ENCODE data around the gene HOXC13. TPM values are rescaled to one million over a fixed set of nuclear protein-coding genes. Genes with fewer than 3 reads are reported as not detected.

HOXC13 gene
- total and polyA plus RNA-seq, 4 donors, result 0.10 TPM; not detected in 3

DNA sequence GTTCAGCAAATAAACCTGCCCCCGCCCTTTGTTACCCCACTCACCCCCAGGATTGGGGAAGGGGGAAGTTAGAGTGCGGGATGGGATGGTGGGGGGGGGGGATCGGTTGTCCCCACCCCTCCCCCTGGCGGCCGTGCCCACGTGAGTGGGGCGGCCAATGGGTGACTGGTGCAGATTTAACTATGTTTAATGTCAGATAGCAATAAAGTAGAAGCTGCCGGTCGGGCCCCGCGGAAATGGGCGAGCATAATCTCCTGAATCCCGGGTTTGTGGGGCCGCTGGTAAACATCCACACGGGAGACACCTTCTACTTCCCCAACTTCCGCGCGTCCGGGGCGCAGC lies 16.0 kb downstream of the HOXC13 start, which contains the start of gene HOXC12:
Gene HOXC12, plus strand, starts transcription at position 210 of the 342 bp plus-strand sequence. Its CDS starts 27 bp downstream, at position 237.
- peaks cover 99% of the 10 kb centered on the region for H3K27me3 ChIP-seq (ENCODE audit: control insufficient read depth, insufficient read depth, low read length)
- WGBS (ENCODE audit: insufficient coverage), result 3% methylated on average over 9 of the region's 20 CpGs
- DNase-seq (ENCODE audit: low read depth in 4 of 6, low spot score in 6 of 6), result no peak
- H3K27ac ChIP-seq (ENCODE audit: low read depth, low read length), result no peak within 1 kb of the TSS
- H3K4me1 ChIP-seq (ENCODE audit: control insufficient read depth, insufficient read depth, low read length), result peaks cover 35% of the 10 kb centered on the region
- no peak within 1 kb of the TSS for H3K4me3 ChIP-seq (ENCODE audit: low read depth, low read length)
- H3K36me3 ChIP-seq (ENCODE audit: control insufficient read depth, insufficient read depth, low read length), result no peaks in the 10 kb centered on the region
- no peaks in the 10 kb centered on the region for H3K9me3 ChIP-seq (ENCODE audit: control insufficient read depth, insufficient read depth, low read length)

DNA sequence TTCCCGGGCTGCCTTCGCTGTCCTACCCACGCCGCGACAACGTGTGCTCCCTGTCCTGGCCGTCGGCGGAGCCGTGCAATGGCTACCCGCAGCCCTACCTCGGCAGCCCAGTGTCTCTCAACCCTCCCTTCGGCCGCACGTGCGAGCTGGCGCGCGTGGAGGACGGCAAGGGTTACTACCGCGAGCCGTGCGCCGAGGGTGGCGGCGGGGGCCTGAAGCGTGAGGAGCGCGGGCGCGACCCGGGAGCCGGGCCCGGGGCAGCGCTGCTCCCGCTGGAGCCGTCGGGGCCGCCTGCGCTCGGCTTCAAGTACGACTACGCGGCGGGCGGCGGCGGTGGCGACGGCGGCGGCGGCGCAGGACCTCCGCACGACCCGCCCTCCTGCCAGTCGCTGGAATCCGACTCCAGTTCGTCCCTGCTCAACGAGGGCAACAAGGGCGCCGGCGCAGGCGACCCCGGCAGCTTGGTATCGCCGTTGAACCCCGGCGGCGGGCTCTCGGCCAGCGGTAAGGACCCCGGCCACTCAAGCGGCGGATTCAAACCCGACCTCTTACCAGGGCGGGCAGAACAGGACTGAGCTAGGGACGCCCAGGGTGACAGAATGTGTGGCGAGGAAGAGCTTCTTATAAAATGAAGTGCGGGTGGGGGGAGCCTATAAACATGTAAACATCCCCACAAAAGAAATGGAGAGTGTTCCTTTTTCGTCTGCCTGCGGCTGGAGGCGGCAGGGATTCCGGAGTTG lies 16.6 kb downstream of the HOXC13 start:
- no peak for DNase-seq (ENCODE audit: low read depth in 4 of 6, low spot score in 6 of 6)
- Histone ChIP-seq H3K27ac (ENCODE audit: low read depth, low read length) (no peak overlapping the region), H3K4me3 (ENCODE audit: low read depth, low read length) (no peak overlapping the region), H3K27me3 (ENCODE audit: control insufficient read depth, insufficient read depth, low read length) (peaks cover 99% of the 10 kb centered on the region), H3K4me1 (ENCODE audit: control insufficient read depth, insufficient read depth, low read length) (peaks cover 30% of the 10 kb centered on the region), H3K36me3 (ENCODE audit: control insufficient read depth, insufficient read depth, low read length) (no peaks in the 10 kb centered on the region), H3K9me3 (ENCODE audit: control insufficient read depth, insufficient read depth, low read length) (no peaks in the 10 kb centered on the region)
- under 1% methylated on average over 75 of the region's 86 CpGs for WGBS (ENCODE audit: insufficient coverage)

DNA sequence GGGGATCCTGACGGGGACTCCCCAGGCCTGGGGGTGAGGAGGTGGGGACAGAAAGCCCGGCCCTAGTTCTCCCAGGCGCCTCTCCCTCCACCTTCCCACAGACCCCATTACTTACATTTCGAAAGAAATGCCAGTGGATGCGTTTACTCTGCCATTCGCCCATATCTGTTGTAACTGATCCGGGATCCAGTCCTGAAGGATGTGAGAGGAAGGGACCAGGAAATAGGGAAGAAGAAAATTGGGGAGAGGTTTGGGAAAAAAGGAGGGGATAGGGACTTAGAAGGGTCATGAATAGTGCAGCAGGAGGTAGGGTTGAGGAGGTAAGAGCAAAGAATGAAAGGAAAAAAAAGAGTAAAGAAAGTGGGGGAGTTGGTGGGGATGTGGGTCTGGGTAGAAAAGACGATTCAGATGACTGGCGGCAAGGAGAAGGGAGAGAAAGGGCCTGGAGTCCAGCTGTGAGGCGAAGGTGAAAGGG lies 17.2 kb downstream of the HOXC13 start:
- H3K4me3 ChIP-seq (ENCODE audit: low read depth, low read length), result no peak overlapping the region
- no peaks in the 10 kb centered on the region for H3K36me3 ChIP-seq (ENCODE audit: control insufficient read depth, insufficient read depth, low read length)
- peaks cover 99% of the 10 kb centered on the region for H3K27me3 ChIP-seq (ENCODE audit: control insufficient read depth, insufficient read depth, low read length)
- DNase-seq (ENCODE audit: low read depth in 4 of 6, low spot score in 6 of 6), result no peak
- no peaks in the 10 kb centered on the region for H3K9me3 ChIP-seq (ENCODE audit: control insufficient read depth, insufficient read depth, low read length)
- H3K4me1 ChIP-seq (ENCODE audit: control insufficient read depth, insufficient read depth, low read length), result peaks cover 31% of the 10 kb centered on the region
- no peak overlapping the region for H3K27ac ChIP-seq (ENCODE audit: low read depth, low read length)
- 4% methylated on average over 6 of the region's 10 CpGs for WGBS (ENCODE audit: insufficient coverage)

DNA sequence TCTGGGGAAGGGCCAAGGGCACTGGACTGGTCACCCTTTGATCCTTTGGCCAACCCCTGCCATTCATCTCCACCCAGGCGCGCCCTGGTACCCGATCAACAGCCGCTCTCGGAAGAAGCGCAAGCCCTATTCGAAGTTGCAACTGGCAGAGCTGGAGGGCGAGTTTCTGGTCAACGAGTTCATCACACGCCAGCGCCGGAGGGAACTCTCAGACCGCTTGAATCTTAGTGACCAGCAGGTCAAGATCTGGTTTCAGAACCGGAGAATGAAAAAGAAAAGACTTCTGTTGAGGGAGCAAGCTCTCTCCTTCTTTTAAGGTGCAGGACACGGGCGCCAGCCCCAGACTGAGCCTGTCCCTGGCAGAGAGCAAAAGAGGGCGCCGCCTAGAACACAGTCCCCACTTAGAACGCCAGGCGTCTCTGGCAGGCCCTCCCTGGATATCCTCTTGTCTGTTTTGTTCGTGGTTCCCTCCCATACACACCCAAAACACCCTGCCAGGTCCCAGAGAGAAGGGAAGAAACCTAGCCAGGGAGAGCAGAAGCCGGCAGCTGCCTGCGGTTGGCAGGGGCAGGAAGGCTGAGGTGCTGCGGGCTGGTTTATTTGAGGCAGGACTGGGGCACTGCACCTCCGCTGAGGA lies 17.7 kb downstream of the HOXC13 start:
- Histone ChIP-seq H3K27me3 (ENCODE audit: control insufficient read depth, insufficient read depth, low read length) (peaks cover 99% of the 10 kb centered on the region), H3K9me3 (ENCODE audit: control insufficient read depth, insufficient read depth, low read length) (no peaks in the 10 kb centered on the region), H3K36me3 (ENCODE audit: control insufficient read depth, insufficient read depth, low read length) (no peaks in the 10 kb centered on the region), H3K4me1 (ENCODE audit: control insufficient read depth, insufficient read depth, low read length) (peaks cover 31% of the 10 kb centered on the region), H3K27ac (ENCODE audit: low read depth, low read length) (no peak overlapping the region), H3K4me3 (ENCODE audit: low read depth, low read length) (no peak overlapping the region)
- no peak for DNase-seq (ENCODE audit: low read depth in 4 of 6, low spot score in 6 of 6)
- 4% methylated on average over 24 of the region's 25 CpGs for WGBS (ENCODE audit: insufficient coverage)

DNA sequence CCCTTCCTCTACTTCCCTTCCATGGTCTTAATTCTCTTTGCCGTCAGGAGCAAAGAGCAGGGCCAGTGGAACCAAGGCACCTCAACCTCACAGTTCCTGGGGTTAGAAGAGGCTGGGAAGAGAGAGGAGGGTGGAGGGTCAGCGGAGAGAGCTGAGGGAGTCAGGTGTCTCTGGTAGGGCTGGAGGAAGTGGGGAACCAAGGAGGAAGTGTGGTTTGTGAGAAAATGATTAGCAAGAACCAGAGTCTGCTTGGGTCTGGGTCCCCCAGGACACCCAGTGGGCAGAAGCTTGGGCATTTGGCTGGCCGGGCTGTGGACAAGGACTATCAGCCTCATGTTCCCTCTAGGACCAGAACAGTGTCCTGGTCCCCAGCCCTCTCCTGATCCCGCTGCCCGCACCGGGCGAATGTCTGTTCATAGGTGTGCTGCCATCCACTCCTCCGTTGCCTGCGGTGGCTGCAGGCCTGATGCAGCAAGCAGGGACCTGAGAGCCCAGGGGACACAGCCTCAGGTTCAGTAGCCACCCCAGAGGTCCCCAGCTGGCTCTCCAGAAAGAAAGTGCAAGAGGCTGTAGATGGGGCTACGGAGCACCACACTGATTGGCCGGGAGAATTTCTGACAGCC lies 18.4 kb downstream of the HOXC13 start:
- 16% methylated on average over 10 of the region's 11 CpGs for WGBS (ENCODE audit: insufficient coverage)
- Histone ChIP-seq H3K36me3 (ENCODE audit: control insufficient read depth, insufficient read depth, low read length) (no peaks in the 10 kb centered on the region), H3K4me1 (ENCODE audit: control insufficient read depth, insufficient read depth, low read length) (peaks cover 29% of the 10 kb centered on the region), H3K4me3 (ENCODE audit: low read depth, low read length) (no peak overlapping the region), H3K27ac (ENCODE audit: low read depth, low read length) (no peak overlapping the region), H3K9me3 (ENCODE audit: control insufficient read depth, insufficient read depth, low read length) (no peaks in the 10 kb centered on the region), H3K27me3 (ENCODE audit: control insufficient read depth, insufficient read depth, low read length) (peaks cover 99% of the 10 kb centered on the region)
- DNase-seq (ENCODE audit: low read depth in 4 of 6, low spot score in 6 of 6), result no peak

DNA sequence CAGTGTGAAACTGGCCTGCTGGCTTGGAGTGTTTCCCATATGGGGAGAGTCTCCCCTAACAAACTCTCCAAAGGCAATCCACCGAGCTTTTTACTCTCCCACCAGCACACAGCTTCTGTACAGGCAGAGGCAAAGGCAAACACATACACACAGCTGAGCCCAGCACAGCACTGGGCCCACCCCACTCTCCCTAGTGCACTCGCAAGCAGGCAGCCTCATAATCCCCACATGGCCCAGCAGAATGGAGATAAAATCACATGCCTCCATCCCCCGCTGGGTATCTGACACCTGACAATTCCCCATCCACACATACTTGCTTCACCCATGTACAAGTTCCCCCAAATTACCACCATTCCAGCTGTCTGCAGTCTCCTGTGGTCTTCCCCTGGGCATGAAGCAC lies 19.5 kb downstream of the HOXC13 start:
- H3K4me3 ChIP-seq (ENCODE audit: low read depth, low read length), result no peak overlapping the region
- 27% methylated on average over 3 of the region's 3 CpGs for WGBS (ENCODE audit: insufficient coverage)
- no peaks in the 10 kb centered on the region for H3K36me3 ChIP-seq (ENCODE audit: control insufficient read depth, insufficient read depth, low read length)
- peaks cover 24% of the 10 kb centered on the region for H3K4me1 ChIP-seq (ENCODE audit: control insufficient read depth, insufficient read depth, low read length)
- H3K27me3 ChIP-seq (ENCODE audit: control insufficient read depth, insufficient read depth, low read length), result peaks cover 99% of the 10 kb centered on the region
- DNase-seq (ENCODE audit: low read depth in 4 of 6, low spot score in 6 of 6), result no peak
- H3K27ac ChIP-seq (ENCODE audit: low read depth, low read length), result no peak overlapping the region
- H3K9me3 ChIP-seq (ENCODE audit: control insufficient read depth, insufficient read depth, low read length), result no peaks in the 10 kb centered on the region

DNA sequence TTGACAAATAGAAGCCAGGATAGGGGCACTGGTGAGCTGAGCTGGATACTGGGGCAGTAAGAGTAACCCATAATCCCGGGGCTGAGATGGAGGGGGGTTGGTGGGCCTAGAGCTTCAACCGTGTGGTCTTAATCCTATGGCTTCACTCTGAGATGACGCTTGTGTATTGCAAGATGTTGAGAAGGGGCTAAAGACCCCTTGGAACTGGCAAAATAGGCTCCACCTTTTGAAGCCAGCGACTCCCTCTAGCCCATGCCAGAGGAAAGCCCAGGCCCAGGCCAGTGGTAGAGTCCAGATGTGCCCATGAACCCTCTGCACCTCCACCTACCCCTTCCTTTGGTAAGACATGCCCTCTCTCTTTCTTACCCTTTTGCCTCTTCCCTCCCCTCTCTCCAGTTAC lies 20.7 kb downstream of the HOXC13 start:
- no peaks in the 10 kb centered on the region for H3K9me3 ChIP-seq (ENCODE audit: control insufficient read depth, insufficient read depth, low read length)
- peaks cover 99% of the 10 kb centered on the region for H3K27me3 ChIP-seq (ENCODE audit: control insufficient read depth, insufficient read depth, low read length)
- 6% methylated on average over 4 of the region's 4 CpGs for WGBS (ENCODE audit: insufficient coverage)
- H3K4me3 ChIP-seq (ENCODE audit: low read depth, low read length), result no peak overlapping the region
- DNase-seq (ENCODE audit: low read depth in 4 of 6, low spot score in 6 of 6), result no peak
- H3K36me3 ChIP-seq (ENCODE audit: control insufficient read depth, insufficient read depth, low read length), result no peaks in the 10 kb centered on the region
- peaks cover 29% of the 10 kb centered on the region for H3K4me1 ChIP-seq (ENCODE audit: control insufficient read depth, insufficient read depth, low read length)
- no peak overlapping the region for H3K27ac ChIP-seq (ENCODE audit: low read depth, low read length)

DNA sequence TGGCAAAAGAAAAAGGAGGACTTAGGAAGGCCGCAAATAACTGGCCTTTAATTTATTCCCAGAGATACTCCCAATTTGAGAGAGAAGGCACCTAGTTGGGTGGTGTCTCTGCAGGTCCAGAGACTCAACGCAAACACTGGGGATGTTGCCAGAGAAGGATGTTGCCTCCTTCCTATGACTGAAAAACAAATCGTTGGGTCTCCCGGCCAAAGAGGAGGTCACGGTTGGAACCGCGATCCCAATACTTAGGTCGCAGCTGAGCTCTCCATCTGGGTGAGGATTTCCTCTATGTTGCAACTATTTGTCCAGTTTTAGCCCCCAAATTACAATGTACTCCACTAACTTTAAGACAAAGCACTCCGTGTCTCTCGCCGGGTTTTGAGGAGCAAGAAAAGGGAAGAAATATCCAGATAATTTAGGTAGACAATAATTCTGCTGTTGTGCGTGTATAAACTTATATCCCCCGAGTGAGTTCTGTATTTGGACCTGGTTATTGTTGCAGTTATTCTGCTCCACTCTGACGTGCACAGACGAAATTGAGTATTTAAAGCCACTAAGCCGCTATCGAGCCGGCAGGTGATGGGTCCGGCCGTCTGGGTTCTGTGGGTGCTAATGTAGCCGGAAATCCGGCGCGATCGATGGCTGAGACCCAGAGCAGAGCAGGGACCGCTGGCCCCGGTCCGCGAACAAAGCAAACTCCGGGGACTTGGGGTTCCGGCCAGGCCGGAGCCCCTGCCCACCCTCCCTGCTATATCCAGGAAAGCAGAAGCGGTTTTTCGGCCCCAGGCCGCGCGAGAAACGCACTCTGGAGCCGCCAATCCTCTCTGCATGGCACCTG lies 21.8 kb downstream of the HOXC13 start:
- Histone ChIP-seq H3K9me3 (ENCODE audit: control insufficient read depth, insufficient read depth, low read length) (no peaks in the 10 kb centered on the region), H3K36me3 (ENCODE audit: control insufficient read depth, insufficient read depth, low read length) (no peaks in the 10 kb centered on the region), H3K4me1 (ENCODE audit: control insufficient read depth, insufficient read depth, low read length) (peaks cover 21% of the 10 kb centered on the region), H3K27me3 (ENCODE audit: control insufficient read depth, insufficient read depth, low read length) (peaks cover 100% of the 10 kb centered on the region), H3K27ac (ENCODE audit: low read depth, low read length) (no peak overlapping the region), H3K4me3 (ENCODE audit: low read depth, low read length) (no peak overlapping the region)
- no peak for DNase-seq (ENCODE audit: low read depth in 4 of 6, low spot score in 6 of 6)
- WGBS (ENCODE audit: insufficient coverage), result 8% methylated on average over 35 of the region's 39 CpGs

DNA sequence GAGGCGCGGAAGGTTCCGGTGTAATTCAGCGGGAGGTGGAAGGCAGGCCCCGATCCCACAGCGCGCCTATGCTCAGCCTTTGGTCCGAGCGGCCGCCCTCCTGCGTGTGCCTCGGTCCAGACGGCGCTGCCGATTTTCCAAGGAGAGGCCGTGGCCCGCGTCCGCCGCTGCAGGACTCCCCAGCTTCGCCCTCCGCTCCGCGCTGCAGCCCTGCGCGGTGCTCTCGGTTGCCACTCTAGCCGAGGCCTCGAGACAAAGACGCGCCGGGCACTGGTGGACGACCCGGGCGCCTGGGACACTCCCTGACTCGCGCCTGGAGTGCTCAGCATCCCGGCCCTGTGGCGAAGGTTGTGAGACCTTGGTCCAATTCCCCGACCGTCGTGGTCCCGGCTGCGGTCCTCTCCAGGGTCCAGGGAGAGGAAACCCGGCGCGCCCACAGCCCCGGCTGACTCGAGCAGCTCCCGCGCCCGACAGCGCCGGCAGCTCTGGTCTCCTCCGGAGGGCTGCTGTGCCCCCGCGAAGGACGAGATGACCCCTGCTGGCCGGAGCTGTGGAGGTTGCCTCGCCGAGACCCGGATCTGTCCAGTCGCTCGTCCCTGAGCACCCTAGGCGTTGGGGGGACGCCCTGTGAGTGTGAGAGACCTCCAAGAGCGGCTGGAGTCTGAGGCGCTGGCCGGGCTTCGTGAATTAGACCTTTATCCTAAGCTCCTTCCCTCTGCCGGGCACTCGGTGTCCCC lies 22.6 kb downstream of the HOXC13 start:
- 1% methylated on average over 72 of the region's 72 CpGs for WGBS (ENCODE audit: insufficient coverage)
- no peaks in the 10 kb centered on the region for H3K36me3 ChIP-seq (ENCODE audit: control insufficient read depth, insufficient read depth, low read length)
- no peak overlapping the region for H3K27ac ChIP-seq (ENCODE audit: low read depth, low read length)
- peaks cover 23% of the 10 kb centered on the region for H3K4me1 ChIP-seq (ENCODE audit: control insufficient read depth, insufficient read depth, low read length)
- peaks cover 100% of the 10 kb centered on the region for H3K27me3 ChIP-seq (ENCODE audit: control insufficient read depth, insufficient read depth, low read length)
- DNase-seq (ENCODE audit: low read depth in 4 of 6, low spot score in 6 of 6), result no peak
- no peaks in the 10 kb centered on the region for H3K9me3 ChIP-seq (ENCODE audit: control insufficient read depth, insufficient read depth, low read length)
- H3K4me3 ChIP-seq (ENCODE audit: low read depth, low read length), result no peak overlapping the region

Measured in spinal cord (tissue), 10 donors.